GM21786 (cell line): ENCODE data around the gene KLC4.
"Not testable (repeated sequence)": the region's sequence is repeated elsewhere in the genome, so short reads cannot be mapped to it uniquely, and the experiment has no call there.

Experiments
- ATAC-seq: cut with Tn5 transposase; IDR thresholded peaks from one replicate; pipeline ENCODE4 v1.9.1; 2021; ENCODE audit not compliant: unreplicated experiment

KLC4 gene

GRCh38 chr6:43091020-43091419, 31.6 kb downstream of the KLC4 start:
- no peak for ATAC-seq

GRCh38 chr6:43091436-43091991, 32.1 kb downstream of the KLC4 start:
- ATAC-seq = no peak

- ATAC-seq = no peak
Measured at GRCh38 chr6:43092635-43093034, 33.2 kb downstream of the KLC4 start.

GRCh38 chr6:43093436-43094289, 34.2 kb downstream of the KLC4 start:
- ATAC-seq = no peak

GRCh38 chr6:43095939-43096338, 36.5 kb downstream of the KLC4 start:
- no peak for ATAC-seq

GRCh38 chr6:43096451-43097097, 37.1 kb downstream of the KLC4 start:
- no peak for ATAC-seq

- no peak for ATAC-seq
Measured at GRCh38 chr6:43097098-43097489, 37.7 kb downstream of the KLC4 start.

- no peak for ATAC-seq
Measured at GRCh38 chr6:43097502-43097901, 38.1 kb downstream of the KLC4 start.

GRCh38 chr6:43101497-43101896, 42.1 kb downstream of the KLC4 start:
- no peak for ATAC-seq

GRCh38 chr6:43103253-43103876, 43.9 kb downstream of the KLC4 start:
- no peak for ATAC-seq

GRCh38 chr6:43105538-43106222, 46.2 kb downstream of the KLC4 start:
- no peak for ATAC-seq

- no peak for ATAC-seq
Measured at GRCh38 chr6:43107344-43108062, 48.1 kb downstream of the KLC4 start.

- ATAC-seq = no peak
Measured at GRCh38 chr6:43113431-43114260, 54.2 kb downstream of the KLC4 start.

- ATAC-seq = no peak
Measured at GRCh38 chr6:43115365-43115764, 55.9 kb downstream of the KLC4 start.

GRCh38 chr6:43117466-43117865, 58.0 kb downstream of the KLC4 start:
- ATAC-seq = not testable (repeated sequence)

GRCh38 chr6:43119482-43119881, 60.1 kb downstream of the KLC4 start:
- ATAC-seq = no peak

- no peak for ATAC-seq
Measured at GRCh38 chr6:43120101-43120763, 60.8 kb downstream of the KLC4 start.

GRCh38 chr6:43120944-43121913, 61.8 kb downstream of the KLC4 start:
- ATAC-seq = no peak
